SU-DHL-6 (cell line): ENCODE results near the gene DNAJC30.
"Not testable (repeated sequence)": the region's sequence is repeated elsewhere in the genome, so short reads cannot be mapped to it uniquely, and the experiment has no call there.

Experiments
- EZH2phosphoT487 ChIP-seq: fragments of 200-600 bp; sonication (generic), shearing (Covaris generic); conservative IDR thresholded peaks from 2 replicates; pipeline ENCODE4 v1.6.1; 2018; ENCODE audit warnings: mild to moderate bottlenecking, antibody characterized with exemption, low read length, moderate library complexity, mixed read lengths
- TF ChIP-seq, protein P1 (sequence below): fragments of 200-600 bp; sonication (generic); IDR thresholded peaks from one replicate; pipeline ENCODE4 v1.5.1; 2017; ENCODE audit warnings: antibody characterized with exemption, mild to moderate bottlenecking, low read length, moderate library complexity; ENCODE audit not compliant: insufficient read depth, poor library complexity, severe bottlenecking

- TF ChIP-seq, protein P1, sequence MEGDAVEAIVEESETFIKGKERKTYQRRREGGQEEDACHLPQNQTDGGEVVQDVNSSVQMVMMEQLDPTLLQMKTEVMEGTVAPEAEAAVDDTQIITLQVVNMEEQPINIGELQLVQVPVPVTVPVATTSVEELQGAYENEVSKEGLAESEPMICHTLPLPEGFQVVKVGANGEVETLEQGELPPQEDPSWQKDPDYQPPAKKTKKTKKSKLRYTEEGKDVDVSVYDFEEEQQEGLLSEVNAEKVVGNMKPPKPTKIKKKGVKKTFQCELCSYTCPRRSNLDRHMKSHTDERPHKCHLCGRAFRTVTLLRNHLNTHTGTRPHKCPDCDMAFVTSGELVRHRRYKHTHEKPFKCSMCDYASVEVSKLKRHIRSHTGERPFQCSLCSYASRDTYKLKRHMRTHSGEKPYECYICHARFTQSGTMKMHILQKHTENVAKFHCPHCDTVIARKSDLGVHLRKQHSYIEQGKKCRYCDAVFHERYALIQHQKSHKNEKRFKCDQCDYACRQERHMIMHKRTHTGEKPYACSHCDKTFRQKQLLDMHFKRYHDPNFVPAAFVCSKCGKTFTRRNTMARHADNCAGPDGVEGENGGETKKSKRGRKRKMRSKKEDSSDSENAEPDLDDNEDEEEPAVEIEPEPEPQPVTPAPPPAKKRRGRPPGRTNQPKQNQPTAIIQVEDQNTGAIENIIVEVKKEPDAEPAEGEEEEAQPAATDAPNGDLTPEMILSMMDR: not testable (repeated sequence)
- not testable (repeated sequence) for TF ChIP-seq EZH2phosphoT487
Observed at GRCh38 chr7:73722182-73722581, 38.9 kb upstream of the DNAJC30 start.
